Esophagus squamous epithelium (tissue), 5 donors: ENCODE data around the gene KLF13. TPM values are rescaled to one million over a fixed set of nuclear protein-coding genes. Genes with fewer than 3 reads are reported as not detected.

ENCODE experiments used
- DNase-seq: peaks from one replicate; lab custom pipeline; 2025; lab: John Stamatoyannopoulos, UW
- H3K27ac ChIP-seq, 4 donors: fragments of 200-600 bp; sonication (generic); one replicate each; pipeline ENCODE4 v1.5.1; 2016 to 2019; ENCODE audit warnings: mild to moderate bottlenecking in 1 of 4
- H3K27me3 ChIP-seq, 4 donors: fragments of 200-600 bp; sonication (generic); 1 replicate in 3 of 4; 2 replicates in 1 of 4; pipeline versions ENCODE4 v1.5.1 to v1.6.0; 2017 to 2021; ENCODE audit warnings: antibody characterized with exemption in 1 of 4
- H3K36me3 ChIP-seq, 3 donors: fragments of 200-600 bp; sonication (generic); one replicate each; pipeline ENCODE4 v1.5.1; 2016 to 2019
- H3K4me1 ChIP-seq, 3 donors: fragments of 200-600 bp; sonication (generic); one replicate each; pipeline ENCODE4 v1.5.1; 2017 to 2019
- H3K4me3 ChIP-seq, 4 donors: fragments of 200-600 bp; sonication (generic); 1 replicate in 3 of 4; 2 replicates in 1 of 4; pipeline ENCODE4 v1.5.1; 2016 to 2019; ENCODE audit warnings: mild to moderate bottlenecking in 2 of 4, moderate library complexity in 1 of 4
- H3K9me3 ChIP-seq, 3 donors: fragments of 200-600 bp; sonication (generic); one replicate each; pipeline ENCODE4 v1.5.1; 2016 to 2019
- POLR2A ChIP-seq, 4 donors: fragments of 450-650 bp; IDR thresholded peaks; one replicate each; pipeline ENCODE4 v1.6.1; 2017; ENCODE audit warnings: antibody characterized with exemption in 4 of 4, mild to moderate bottlenecking in 4 of 4, moderate library complexity in 3 of 4
- WGBS, 2 donors: methylation state at CpG; one replicate each; pipeline ENCODE4 v1.1.5; 2018; 5-methylcytosine and 5-hydroxymethylcytosine counted together
- intact Hi-C: fragments of 100-400 bp; cut with DNase I; formaldehyde crosslinking; loops from one replicate; pipeline ENCODE4 v1.15.0; 2022
- total RNA-seq, 4 donors: library from RNA; depleted of rRNA; stranded (reverse); fragments of >200 nt; gene quantifications; one replicate each; pipeline ENCODE4 v1.1.0, GENCODE V29; 2016
- TF ChIP-seq, protein P1 (sequence below), 6 experiments: fragments of 450-650 bp in 4 of 6; fragments of 200-600 bp in 2 of 6; sonication (generic) in 2 of 6; IDR thresholded peaks; one replicate each; pipeline ENCODE4 v1.5.1; 2016 to 2019; ENCODE audit warnings: antibody characterized with exemption in 6 of 6, mild to moderate bottlenecking in 4 of 6, moderate library complexity in 4 of 6
- donor health status: DM: yes; HTN: yes; CAD: no.

KLF13 gene
- total RNA-seq, 4 donors from 2014 or later, result 16.4 to 54.6 (median 41.8) TPM

GRCh38 chr15:31291048-31291578, 35.5 kb upstream of the KLF13 start:
- Histone ChIP-seq H3K4me1 (peaks cover 0 to 6% (median under 1%) of the 10 kb centered on the region in 3 donors), H3K27me3 (peaks cover 0 to 4% (median 0%) of the 10 kb centered on the region in 4 donors), H3K9me3 (peaks cover 0 to 7% (median 0%) of the 10 kb centered on the region in 3 donors), H3K4me3 (no peak overlapping the region), H3K36me3 (no peaks in the 10 kb centered on the region), H3K27ac (no peak overlapping the region)
- WGBS, 2 donors, result 57 to 65% methylated on average over 3 of the region's 3 CpGs
- intact Hi-C loops, result no loop called here
- TF ChIP-seq, protein P1, sequence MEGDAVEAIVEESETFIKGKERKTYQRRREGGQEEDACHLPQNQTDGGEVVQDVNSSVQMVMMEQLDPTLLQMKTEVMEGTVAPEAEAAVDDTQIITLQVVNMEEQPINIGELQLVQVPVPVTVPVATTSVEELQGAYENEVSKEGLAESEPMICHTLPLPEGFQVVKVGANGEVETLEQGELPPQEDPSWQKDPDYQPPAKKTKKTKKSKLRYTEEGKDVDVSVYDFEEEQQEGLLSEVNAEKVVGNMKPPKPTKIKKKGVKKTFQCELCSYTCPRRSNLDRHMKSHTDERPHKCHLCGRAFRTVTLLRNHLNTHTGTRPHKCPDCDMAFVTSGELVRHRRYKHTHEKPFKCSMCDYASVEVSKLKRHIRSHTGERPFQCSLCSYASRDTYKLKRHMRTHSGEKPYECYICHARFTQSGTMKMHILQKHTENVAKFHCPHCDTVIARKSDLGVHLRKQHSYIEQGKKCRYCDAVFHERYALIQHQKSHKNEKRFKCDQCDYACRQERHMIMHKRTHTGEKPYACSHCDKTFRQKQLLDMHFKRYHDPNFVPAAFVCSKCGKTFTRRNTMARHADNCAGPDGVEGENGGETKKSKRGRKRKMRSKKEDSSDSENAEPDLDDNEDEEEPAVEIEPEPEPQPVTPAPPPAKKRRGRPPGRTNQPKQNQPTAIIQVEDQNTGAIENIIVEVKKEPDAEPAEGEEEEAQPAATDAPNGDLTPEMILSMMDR (IDR thresholded peaks at IDR 0.05), result no peak
- TF ChIP-seq POLR2A (IDR thresholded peaks at IDR 0.05), result no peak
- no peak for DNase-seq

DNA sequence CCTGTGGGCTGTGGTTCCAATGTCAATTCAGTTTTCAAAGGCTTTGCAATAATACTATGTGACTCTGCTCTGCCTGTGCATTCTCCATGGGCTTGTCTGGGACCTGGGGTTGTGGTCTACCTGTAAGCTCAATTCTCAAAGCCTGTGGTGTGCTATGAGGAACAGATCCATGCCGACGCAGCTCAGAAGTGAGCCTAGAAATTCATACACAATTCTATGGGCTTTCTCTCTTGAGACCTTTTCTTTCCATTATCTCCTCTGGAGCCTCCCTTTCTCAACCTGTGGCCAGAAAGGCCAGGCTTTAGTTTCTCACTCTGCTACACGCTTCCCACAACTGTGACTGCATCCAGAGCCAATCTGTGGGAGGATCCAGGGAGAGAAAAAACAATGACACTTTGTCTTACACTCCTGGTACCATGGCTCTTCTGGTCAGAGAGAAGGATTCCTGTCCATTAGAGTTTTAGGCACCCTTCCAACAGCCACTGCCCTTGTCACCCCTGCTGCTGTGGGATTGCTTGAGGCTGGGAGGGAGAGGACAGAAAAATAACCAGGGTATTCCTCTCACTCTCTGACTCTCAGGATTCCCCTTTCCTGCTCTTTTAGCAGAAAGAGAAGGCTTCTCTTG, 34.1 kb upstream of the KLF13 start:
- DNase-seq, result no peak
- 79 to 84% methylated on average over 3 of the region's 3 CpGs for WGBS, 2 donors

DNA sequence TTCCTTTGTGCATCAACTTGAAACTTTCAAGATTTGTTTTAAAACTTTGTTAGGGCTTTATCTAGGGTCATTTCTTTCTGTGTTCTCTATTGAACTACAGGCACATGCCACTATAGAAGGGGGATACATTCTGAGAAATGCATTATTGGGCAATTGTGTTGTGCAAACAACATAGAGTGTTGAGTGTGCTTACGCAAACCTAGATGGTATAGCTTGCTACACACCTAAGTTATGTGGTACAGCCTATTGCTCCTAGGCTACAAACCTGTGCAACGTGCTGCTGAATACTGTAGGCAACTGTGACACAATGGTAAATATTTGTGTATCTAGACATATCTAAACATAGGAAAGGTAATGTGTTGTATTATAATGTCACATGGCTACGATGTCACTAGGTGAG, 33.0 kb upstream of the KLF13 start:
- DNase-seq, result no peak
- H3K4me1 ChIP-seq, result peaks cover 10 to 29% (median 13%) of the 10 kb centered on the region in 3 donors
- no peak overlapping the region for H3K27ac ChIP-seq
- TF ChIP-seq, protein P1 (IDR thresholded peaks at IDR 0.05), result no peak
- TF ChIP-seq POLR2A (IDR thresholded peaks at IDR 0.05), result no peak
- peaks cover 0 to 4% (median 0%) of the 10 kb centered on the region in 4 donors for H3K27me3 ChIP-seq
- H3K36me3 ChIP-seq, result no peaks in the 10 kb centered on the region
- WGBS, 2 donors, result 89 to 93% methylated on average over 3 of the region's 3 CpGs
- H3K9me3 ChIP-seq, result no peaks in the 10 kb centered on the region
- intact Hi-C loops, result no loop called here
- H3K4me3 ChIP-seq, result no peak overlapping the region

More for the DNA sequence above, 34.1 kb upstream of the KLF13 start:
- peaks cover 0 to 7% (median 0%) of the 10 kb centered on the region in 3 donors for H3K9me3 ChIP-seq
- no peaks in the 10 kb centered on the region for H3K36me3 ChIP-seq
- H3K27me3 ChIP-seq, result peaks cover 0 to 4% (median 0%) of the 10 kb centered on the region in 4 donors
- intact Hi-C loops, result no loop called here
- TF ChIP-seq, protein P1 (IDR thresholded peaks at IDR 0.05), result no peak
- no peak for TF ChIP-seq POLR2A (IDR thresholded peaks at IDR 0.05)
- no peak overlapping the region for H3K4me3 ChIP-seq
- no peak overlapping the region for H3K27ac ChIP-seq
- H3K4me1 ChIP-seq, result peaks cover 9 to 20% (median 13%) of the 10 kb centered on the region in 3 donors

GRCh38 chr15:31294067-31294466, 32.6 kb upstream of the KLF13 start:
- intact Hi-C loops, result no loop called here
- H3K4me1 ChIP-seq, result peaks cover 10 to 29% (median 13%) of the 10 kb centered on the region in 3 donors
- 94 to 100% methylated on average over 2 of the region's 2 CpGs for WGBS, 2 donors

GRCh38 chr15:31295658-31296057, 31.0 kb upstream of the KLF13 start:
- H3K4me1 ChIP-seq, result peaks cover 10 to 37% (median 17%) of the 10 kb centered on the region in 3 donors
- 73 to 78% methylated on average over 8 of the region's 8 CpGs for WGBS, 2 donors
- no peak for DNase-seq
- no peak overlapping the region for H3K27ac ChIP-seq
- no peak overlapping the region for H3K4me3 ChIP-seq
- intact Hi-C loops, result no loop called here
- no peak for TF ChIP-seq POLR2A (IDR thresholded peaks at IDR 0.05)
- TF ChIP-seq, protein P1 (IDR thresholded peaks at IDR 0.05), result no peak
- no peaks in the 10 kb centered on the region for H3K36me3 ChIP-seq
- peaks cover 0 to 4% (median 0%) of the 10 kb centered on the region in 4 donors for H3K27me3 ChIP-seq
- H3K9me3 ChIP-seq, result no peaks in the 10 kb centered on the region

More at GRCh38 chr15:31294067-31294466, 32.6 kb upstream of the KLF13 start:
- Histone ChIP-seq H3K27me3 (peaks cover 0 to 4% (median 0%) of the 10 kb centered on the region in 4 donors), H3K9me3 (no peaks in the 10 kb centered on the region), H3K36me3 (no peaks in the 10 kb centered on the region), H3K4me3 (no peak overlapping the region), H3K27ac (no peak overlapping the region)
- no peak for DNase-seq
- TF ChIP-seq, protein P1 (IDR thresholded peaks at IDR 0.05), result no peak
- TF ChIP-seq POLR2A (IDR thresholded peaks at IDR 0.05), result no peak
